Measurements from ENCODE around the gene ELMOD1.

The ELMOD1 gene

GRCh38 chr11:107669893-107670601 is 79.1 kb downstream of the ELMOD1 start:
- H3K4me3 ChIP-seq (ENCODE audit: low read depth, low read length) = no peak overlapping the region
- H2AFZ ChIP-seq = no peak overlapping the region
- H3K9me3 ChIP-seq (ENCODE audit: control insufficient read depth, low read length) = no peaks in the 10 kb centered on the region
- no peaks in the 10 kb centered on the region for H3K79me2 ChIP-seq
- H3K4me2 ChIP-seq (ENCODE audit: low read length) = no peak overlapping the region
- no peak overlapping the region for H3K9ac ChIP-seq
- H3K27ac ChIP-seq = no peak overlapping the region
- H3K27me3 ChIP-seq (ENCODE audit: control insufficient read depth, insufficient read depth, low read length) = no peaks in the 10 kb centered on the region
- H3K36me3 ChIP-seq (ENCODE audit: control insufficient read depth, insufficient read depth, low read length) = no peaks in the 10 kb centered on the region
- H3K4me1 ChIP-seq = no peaks in the 10 kb centered on the region
- TF ChIP-seq CTCF (IDR thresholded peaks at IDR 0.05) = no peak

GRCh38 chr11:107675902-107676301 is 85.0 kb downstream of the ELMOD1 start:
- Histone ChIP-seq H3K27ac (no peak overlapping the region), H3K36me3 (ENCODE audit: control insufficient read depth, insufficient read depth, low read length) (no peaks in the 10 kb centered on the region)

GRCh38 chr11:107676336-107677057 is 85.5 kb downstream of the ELMOD1 start:
- no peak for TF ChIP-seq CTCF (IDR thresholded peaks at IDR 0.05)
- Histone ChIP-seq H2AFZ (no peak overlapping the region), H3K9me3 (ENCODE audit: control insufficient read depth, low read length) (no peaks in the 10 kb centered on the region), H3K36me3 (ENCODE audit: control insufficient read depth, insufficient read depth, low read length) (no peaks in the 10 kb centered on the region), H3K9ac (no peak overlapping the region), H3K79me2 (no peaks in the 10 kb centered on the region), H3K4me1 (no peaks in the 10 kb centered on the region), H3K4me2 (ENCODE audit: low read length) (no peak overlapping the region), H3K4me3 (ENCODE audit: low read depth, low read length) (no peak overlapping the region), H3K27me3 (ENCODE audit: control insufficient read depth, insufficient read depth, low read length) (no peaks in the 10 kb centered on the region), H3K27ac (no peak overlapping the region)

More at GRCh38 chr11:107675902-107676301, 85.0 kb downstream of the ELMOD1 start:
- no peak for TF ChIP-seq CTCF (IDR thresholded peaks at IDR 0.05)
- Histone ChIP-seq H3K9ac (no peak overlapping the region), H3K79me2 (no peaks in the 10 kb centered on the region), H3K4me1 (no peaks in the 10 kb centered on the region), H2AFZ (no peak overlapping the region), H3K4me2 (ENCODE audit: low read length) (no peak overlapping the region), H3K9me3 (ENCODE audit: control insufficient read depth, low read length) (no peaks in the 10 kb centered on the region), H3K27me3 (ENCODE audit: control insufficient read depth, insufficient read depth, low read length) (no peaks in the 10 kb centered on the region), H3K4me3 (ENCODE audit: low read depth, low read length) (no peak overlapping the region)

GRCh38 chr11:107677924-107678631 is 87.1 kb downstream of the ELMOD1 start:
- TF ChIP-seq CTCF (IDR thresholded peaks at IDR 0.05) = no peak
- Histone ChIP-seq H3K4me3 (ENCODE audit: low read depth, low read length) (no peak overlapping the region), H2AFZ (no peak overlapping the region), H3K4me2 (ENCODE audit: low read length) (no peak overlapping the region), H3K9me3 (ENCODE audit: control insufficient read depth, low read length) (no peaks in the 10 kb centered on the region), H3K9ac (no peak overlapping the region), H3K27me3 (ENCODE audit: control insufficient read depth, insufficient read depth, low read length) (no peaks in the 10 kb centered on the region), H3K4me1 (no peaks in the 10 kb centered on the region), H3K36me3 (ENCODE audit: control insufficient read depth, insufficient read depth, low read length) (no peaks in the 10 kb centered on the region), H3K27ac (no peak overlapping the region), H3K79me2 (no peaks in the 10 kb centered on the region)

Data from parathyroid adenoma (tissue), 2 donors.